C4-2B (cell line): ENCODE results near the gene FEN1.

Experiments used
- ZFX ChIP-seq: fragments of 450-650 bp; IDR thresholded peaks from 2 replicates; pipeline ENCODE4 v1.6.1; 2017
- TF ChIP-seq, protein P1 (sequence below): fragments of 450-650 bp; conservative IDR thresholded peaks from 2 replicates; pipeline ENCODE4 v1.5.1; 2017; ENCODE audit warnings: mild to moderate bottlenecking

DNA sequence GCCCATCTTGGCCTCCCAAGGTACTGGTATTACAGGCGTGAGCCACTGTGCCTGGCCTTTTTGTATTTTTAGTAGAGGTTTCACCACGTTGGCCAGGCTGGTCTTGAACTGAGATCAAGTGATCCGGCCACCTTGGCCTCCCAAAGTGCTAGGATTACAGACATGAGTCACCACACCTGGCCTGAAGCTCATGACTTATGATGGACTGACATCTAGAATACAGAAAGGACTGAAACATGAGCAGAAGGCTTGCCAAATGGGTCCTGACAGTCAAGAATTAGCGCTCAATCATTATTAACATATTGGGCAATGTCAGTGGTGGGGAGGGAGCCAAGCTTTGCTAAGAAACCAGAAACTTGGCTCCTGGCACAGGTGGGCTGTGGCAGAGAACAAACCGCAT lies 19.1 kb downstream of the FEN1 start:
- TF ChIP-seq, protein P1, sequence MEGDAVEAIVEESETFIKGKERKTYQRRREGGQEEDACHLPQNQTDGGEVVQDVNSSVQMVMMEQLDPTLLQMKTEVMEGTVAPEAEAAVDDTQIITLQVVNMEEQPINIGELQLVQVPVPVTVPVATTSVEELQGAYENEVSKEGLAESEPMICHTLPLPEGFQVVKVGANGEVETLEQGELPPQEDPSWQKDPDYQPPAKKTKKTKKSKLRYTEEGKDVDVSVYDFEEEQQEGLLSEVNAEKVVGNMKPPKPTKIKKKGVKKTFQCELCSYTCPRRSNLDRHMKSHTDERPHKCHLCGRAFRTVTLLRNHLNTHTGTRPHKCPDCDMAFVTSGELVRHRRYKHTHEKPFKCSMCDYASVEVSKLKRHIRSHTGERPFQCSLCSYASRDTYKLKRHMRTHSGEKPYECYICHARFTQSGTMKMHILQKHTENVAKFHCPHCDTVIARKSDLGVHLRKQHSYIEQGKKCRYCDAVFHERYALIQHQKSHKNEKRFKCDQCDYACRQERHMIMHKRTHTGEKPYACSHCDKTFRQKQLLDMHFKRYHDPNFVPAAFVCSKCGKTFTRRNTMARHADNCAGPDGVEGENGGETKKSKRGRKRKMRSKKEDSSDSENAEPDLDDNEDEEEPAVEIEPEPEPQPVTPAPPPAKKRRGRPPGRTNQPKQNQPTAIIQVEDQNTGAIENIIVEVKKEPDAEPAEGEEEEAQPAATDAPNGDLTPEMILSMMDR = no peak
- TF ChIP-seq ZFX = no peak
